HG03280 (cell line): Measurements from ENCODE around the gene DIP2B.

ENCODE experiments used
- ATAC-seq: cut with Tn5 transposase; IDR thresholded peaks from one replicate; pipeline ENCODE4 v1.9.1; 2021; ENCODE audit warnings: mild to moderate bottlenecking, moderate library complexity; ENCODE audit not compliant: unreplicated experiment

Gene DIP2B

DNA sequence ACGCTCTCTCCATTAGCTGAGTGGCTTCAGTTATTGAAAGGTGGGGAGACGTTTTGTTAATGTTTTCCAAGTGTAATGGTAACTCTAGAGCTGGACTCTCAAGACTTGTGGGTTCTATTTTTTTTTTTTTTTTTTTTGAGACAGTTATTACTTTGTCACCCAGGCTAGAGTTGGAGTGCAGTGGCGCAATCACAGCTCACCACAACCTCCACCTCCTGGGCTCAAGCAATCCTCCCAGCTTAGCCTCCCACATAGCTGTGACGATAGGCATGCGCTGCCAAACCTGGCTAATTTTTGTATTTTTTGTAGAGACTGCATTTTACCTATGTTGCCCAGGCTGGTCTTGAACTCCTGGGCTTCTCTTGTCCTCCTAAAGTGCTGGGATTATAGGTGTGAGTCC lies 285.3 kb downstream of the DIP2B start:
- no peak for ATAC-seq
